Sigmoid colon (tissue), 7 donors: ENCODE measurements around the gene MYOF. TPM values are rescaled to one million over a fixed set of nuclear protein-coding genes. Genes with fewer than 3 reads are reported as not detected.

Experiments used
- DNase-seq: peaks from one replicate; pipeline ENCODE4 v3.0.0-alpha.2; 2019
- H3K27ac ChIP-seq, 4 donors: fragments of 200-600 bp; sonication (generic); one replicate each; pipeline ENCODE4 v1.5.1; 2016 to 2019; ENCODE audit warnings: mild to moderate bottlenecking in 1 of 4
- H3K27me3 ChIP-seq, 3 donors: fragments of 200-600 bp; sonication (generic); one replicate each; pipeline ENCODE4 v1.5.1; 2019; ENCODE audit warnings: mild to moderate bottlenecking in 1 of 3
- H3K36me3 ChIP-seq, 4 donors: fragments of 200-600 bp; sonication (generic); one replicate each; pipeline ENCODE4 v1.5.1; 2016 to 2019
- H3K4me1 ChIP-seq, 4 donors: fragments of 200-600 bp; sonication (generic); one replicate each; pipeline ENCODE4 v1.5.1; 2017 to 2019
- H3K4me3 ChIP-seq, 4 donors: fragments of 200-600 bp; sonication (generic); one replicate each; pipeline ENCODE4 v1.5.1; 2017 to 2019; ENCODE audit warnings: mild to moderate bottlenecking in 2 of 4, moderate library complexity in 1 of 4
- H3K9me3 ChIP-seq, 4 donors: fragments of 200-600 bp in 3 of 4; sonication (generic) in 3 of 4; one replicate each; pipeline versions ENCODE4 v1.5.1 to v1.6.1; 2013 to 2019
- EP300 ChIP-seq, 4 donors: sonication (generic); formaldehyde crosslinking; IDR thresholded peaks; one replicate each; pipeline ENCODE4 v1.6.1; 2017; ENCODE audit warnings: antibody characterized with exemption in 4 of 4
- POLR2A ChIP-seq, 2 donors: fragments of 450-650 bp; IDR thresholded peaks; one replicate each; pipeline ENCODE4 v1.6.1; 2016; ENCODE audit warnings: antibody characterized with exemption in 2 of 2, mild to moderate bottlenecking in 2 of 2, moderate library complexity in 2 of 2
- POLR2AphosphoS5 ChIP-seq, 4 donors: sonication (generic); formaldehyde crosslinking; IDR thresholded peaks; one replicate each; pipeline ENCODE4 v1.6.1; 2017; ENCODE audit warnings: antibody characterized with exemption in 4 of 4
- WGBS, 2 donors: extraction: QIAGEN DNeasy Blood & Tissue Kit; methylation state at CpG; one replicate each; pipeline ENCODE4 v1.1.7; 2013; 5-methylcytosine and 5-hydroxymethylcytosine counted together
- intact Hi-C: fragments of 100-400 bp; cut with DNase I; formaldehyde crosslinking; loops from one replicate; pipeline ENCODE4 v1.15.1; 2023
- polyA plus RNA-seq, 3 donors: library from polyadenylated mRNA; stranded (reverse); fragments of 200-250 nt; gene quantifications; one replicate each; pipeline ENCODE4 v1.2.3, GENCODE V29; 2013
- total RNA-seq, 4 donors: library from RNA; depleted of rRNA; stranded (reverse); fragments of >200 nt; gene quantifications; one replicate each; pipeline ENCODE4 v1.1.0, GENCODE V29; 2016
- TF ChIP-seq, protein P1 (sequence below), 4 experiments: fragments of 450-650 bp in 3 of 4; fragments of 200-600 bp in 1 of 4; IDR thresholded peaks; one replicate each; pipeline ENCODE4 v1.5.1; 2016 to 2019; ENCODE audit warnings: antibody characterized with exemption in 4 of 4, mild to moderate bottlenecking in 3 of 4, moderate library complexity in 2 of 4
- donor health status: healthy with polysubstance abuse.
- donor health status: Bipolar disorder and iron deficiency.
- donor health status: healthy.

MYOF gene
- total and polyA plus RNA-seq, 7 donors, result 12.6 to 83.4 (median 36.3) TPM

DNA sequence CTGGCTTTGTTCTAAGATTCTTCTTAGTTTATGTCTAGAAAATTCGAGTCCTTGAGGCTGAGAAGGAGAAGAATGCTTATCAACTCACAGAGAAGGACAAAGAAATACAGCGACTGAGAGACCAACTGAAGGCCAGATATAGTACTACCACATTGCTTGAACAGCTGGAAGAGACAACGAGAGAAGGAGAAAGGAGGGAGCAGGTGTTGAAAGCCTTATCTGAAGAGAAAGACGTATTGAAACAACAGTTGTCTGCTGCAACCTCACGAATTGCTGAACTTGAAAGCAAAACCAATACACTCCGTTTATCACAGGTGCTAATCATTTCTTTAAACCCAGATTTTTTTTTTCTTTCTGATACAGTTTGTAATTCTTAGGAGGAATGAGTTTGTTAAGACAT is 20.9 kb upstream of the MYOF start:
- no peak for DNase-seq
- H3K27ac ChIP-seq, result no peak overlapping the region
- no peaks in the 10 kb centered on the region for H3K4me1 ChIP-seq
- no peak overlapping the region for H3K4me3 ChIP-seq
- no peaks in the 10 kb centered on the region for H3K36me3 ChIP-seq
- intact Hi-C loops, result no loop called here
- H3K27me3 ChIP-seq, result no peaks in the 10 kb centered on the region
- TF ChIP-seq POLR2A (IDR thresholded peaks at IDR 0.05) (no peak), POLR2AphosphoS5 (IDR thresholded peaks at IDR 0.05) (no peak), EP300 (IDR thresholded peaks at IDR 0.05) (no peak)
- TF ChIP-seq, protein P1, sequence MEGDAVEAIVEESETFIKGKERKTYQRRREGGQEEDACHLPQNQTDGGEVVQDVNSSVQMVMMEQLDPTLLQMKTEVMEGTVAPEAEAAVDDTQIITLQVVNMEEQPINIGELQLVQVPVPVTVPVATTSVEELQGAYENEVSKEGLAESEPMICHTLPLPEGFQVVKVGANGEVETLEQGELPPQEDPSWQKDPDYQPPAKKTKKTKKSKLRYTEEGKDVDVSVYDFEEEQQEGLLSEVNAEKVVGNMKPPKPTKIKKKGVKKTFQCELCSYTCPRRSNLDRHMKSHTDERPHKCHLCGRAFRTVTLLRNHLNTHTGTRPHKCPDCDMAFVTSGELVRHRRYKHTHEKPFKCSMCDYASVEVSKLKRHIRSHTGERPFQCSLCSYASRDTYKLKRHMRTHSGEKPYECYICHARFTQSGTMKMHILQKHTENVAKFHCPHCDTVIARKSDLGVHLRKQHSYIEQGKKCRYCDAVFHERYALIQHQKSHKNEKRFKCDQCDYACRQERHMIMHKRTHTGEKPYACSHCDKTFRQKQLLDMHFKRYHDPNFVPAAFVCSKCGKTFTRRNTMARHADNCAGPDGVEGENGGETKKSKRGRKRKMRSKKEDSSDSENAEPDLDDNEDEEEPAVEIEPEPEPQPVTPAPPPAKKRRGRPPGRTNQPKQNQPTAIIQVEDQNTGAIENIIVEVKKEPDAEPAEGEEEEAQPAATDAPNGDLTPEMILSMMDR (IDR thresholded peaks at IDR 0.05), result no peak
- 71 to 80% methylated on average over 6 of the region's 6 CpGs for WGBS, 2 donors
- H3K9me3 ChIP-seq, result no peaks in the 10 kb centered on the region

- intact Hi-C loops, result no loop called here
- no peak overlapping the region for H3K27ac ChIP-seq
- H3K4me1 ChIP-seq, result peaks cover 0 to 5% (median 3%) of the 10 kb centered on the region in 4 donors
- H3K9me3 ChIP-seq, result no peaks in the 10 kb centered on the region
- no peaks in the 10 kb centered on the region for H3K36me3 ChIP-seq
- H3K27me3 ChIP-seq, result no peaks in the 10 kb centered on the region
- DNase-seq, result no peak
- no peak for TF ChIP-seq POLR2A (IDR thresholded peaks at IDR 0.05)
- no peak for TF ChIP-seq POLR2AphosphoS5 (IDR thresholded peaks at IDR 0.05)
- TF ChIP-seq EP300 (IDR thresholded peaks at IDR 0.05), result no peak
- TF ChIP-seq, protein P1 (IDR thresholded peaks at IDR 0.05), result no peak
- no peak overlapping the region for H3K4me3 ChIP-seq
Measured at GRCh38 chr10:93501650-93502049, 19.5 kb upstream of the MYOF start.

DNA sequence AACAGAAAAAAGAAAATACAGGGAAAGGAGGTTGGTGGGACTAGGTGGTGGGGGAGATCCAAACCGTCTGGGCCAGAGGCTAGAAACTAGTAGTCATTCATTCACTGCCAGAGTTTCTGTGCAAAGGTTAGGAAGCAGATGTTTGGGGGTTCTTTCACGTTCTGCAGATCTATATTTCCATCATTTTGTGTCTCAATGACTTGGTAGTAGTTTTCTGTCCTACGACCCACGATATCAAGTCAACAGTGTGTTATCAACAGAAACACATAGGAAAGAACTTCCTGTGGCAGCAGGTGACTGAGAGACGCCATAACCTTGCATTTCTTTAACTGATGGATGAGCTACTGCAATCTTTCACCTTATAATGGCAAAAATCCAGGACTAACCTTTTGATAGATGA is 16.0 kb upstream of the MYOF start:
- no peak overlapping the region for H3K27ac ChIP-seq
- 43 to 62% methylated on average over 5 of the region's 5 CpGs for WGBS, 2 donors
- DNase-seq, result no peak
- intact Hi-C loops, result no loop called here
- no peaks in the 10 kb centered on the region for H3K27me3 ChIP-seq
- H3K36me3 ChIP-seq, result no peaks in the 10 kb centered on the region
- no peak for TF ChIP-seq EP300 (IDR thresholded peaks at IDR 0.05)
- TF ChIP-seq POLR2A (IDR thresholded peaks at IDR 0.05), result no peak
- TF ChIP-seq, protein P1 (IDR thresholded peaks at IDR 0.05), result no peak
- no peak for TF ChIP-seq POLR2AphosphoS5 (IDR thresholded peaks at IDR 0.05)
- H3K4me3 ChIP-seq, result no peak overlapping the region
- peaks cover 0 to 14% (median 8%) of the 10 kb centered on the region in 4 donors for H3K4me1 ChIP-seq
- no peaks in the 10 kb centered on the region for H3K9me3 ChIP-seq

- Histone ChIP-seq H3K36me3 (no peaks in the 10 kb centered on the region), H3K4me1 (peaks cover 0 to 14% (median 8%) of the 10 kb centered on the region in 4 donors), H3K27ac (peak within 1 kb of the TSS; percentile 53 to 72 (median 70)), H3K9me3 (no peaks in the 10 kb centered on the region), H3K4me3 (peak within 1 kb of the TSS; percentile 32 to 66 (median 59)), H3K27me3 (no peaks in the 10 kb centered on the region)
- intact Hi-C loops, result no loop called here
- TF ChIP-seq, protein P1 (IDR thresholded peaks at IDR 0.05), result no peak
- TF ChIP-seq POLR2AphosphoS5 (IDR thresholded peaks at IDR 0.05), result peak; percentile 41 to 70 (median 42)
- peak; percentile 96 for DNase-seq
- WGBS, 2 donors, result 1% methylated on average over 68 of the region's 68 CpGs
Measured at GRCh38 chr10:93496322-93497041, 14.3 kb upstream of the MYOF start, which contains the start of gene CEP55. CEP55 (plus strand) TSS chr10:93496612; CDS start chr10:93500052, 3,440 bp downstream.
